Nucleus accumbens (tissue), 56 donors: ENCODE measurements around the gene RASA3.

Source experiments
- DNase-seq, 56 donors: peaks; one replicate each; lab custom pipeline; 2025; lab: John Stamatoyannopoulos, UW

Gene RASA3

GRCh38 chr13:113962975-113963374 is 169.4 kb downstream of the RASA3 start:
- DNase-seq, result no peak

GRCh38 chr13:113962386-113962785 is 170.0 kb downstream of the RASA3 start:
- no peak for DNase-seq

GRCh38 chr13:113960276-113960948 is 172.0 kb downstream of the RASA3 start:
- DNase-seq, result no peak

GRCh38 chr13:113959198-113959597 is 173.2 kb downstream of the RASA3 start:
- no peak for DNase-seq

- no peak for DNase-seq
Measured at GRCh38 chr13:113958373-113958772, 174.1 kb downstream of the RASA3 start.

- no peak for DNase-seq
Measured at GRCh38 chr13:113956571-113956970, 175.9 kb downstream of the RASA3 start.

- no peak for DNase-seq
Measured at GRCh38 chr13:113955691-113956090, 176.7 kb downstream of the RASA3 start.

- DNase-seq, result no peak
Measured at GRCh38 chr13:113955235-113955634, 177.2 kb downstream of the RASA3 start.

- no peak for DNase-seq
Measured at GRCh38 chr13:113954046-113954835, 178.2 kb downstream of the RASA3 start.

GRCh38 chr13:113953561-113953960 is 178.9 kb downstream of the RASA3 start:
- no peak for DNase-seq

GRCh38 chr13:113952983-113953520 is 179.4 kb downstream of the RASA3 start:
- DNase-seq, result no peak

- no peak for DNase-seq
Measured at GRCh38 chr13:113952151-113952982, 180.1 kb downstream of the RASA3 start.

- peak in 54 of 56 donors; percentile 11 to 90 (median 62) for DNase-seq
Measured at GRCh38 chr13:113951246-113951999, 181.0 kb downstream of the RASA3 start.

GRCh38 chr13:113950451-113951245 is 181.8 kb downstream of the RASA3 start:
- DNase-seq, result no peak

GRCh38 chr13:113949546-113949945 is 182.9 kb downstream of the RASA3 start:
- DNase-seq, result no peak

GRCh38 chr13:113948034-113948742 is 184.2 kb downstream of the RASA3 start:
- DNase-seq, result no peak

- DNase-seq, result peak in 39 of 56 donors; percentile 8 to 63 (median 21)
Measured at GRCh38 chr13:113947311-113948033, 185.0 kb downstream of the RASA3 start.
